Panc1 (cell line): ENCODE results near the gene COG2.

Source experiments
- CTCF ChIP-seq: fragments of 450-650 bp; IDR thresholded peaks from 2 replicates; pipeline ENCODE4 v1.5.1; 2017; ENCODE audit warnings: mild to moderate bottlenecking
- POLR2AphosphoS5 ChIP-seq: IDR thresholded peaks from 2 replicates; pipeline ENCODE4 v1.6.1; 2012; ENCODE audit warnings: mild to moderate bottlenecking, low read depth, low read length, moderate library complexity
- REST ChIP-seq, 2 experiments: IDR thresholded peaks; 2 replicates each; pipeline ENCODE4 v1.6.1; 2011 to 2012; ENCODE audit warnings: low read depth in 2 of 2, control low read depth in 1 of 2, low read length in 1 of 2, mild to moderate bottlenecking in 1 of 2, moderate library complexity in 1 of 2; ENCODE audit not compliant: insufficient read depth in 1 of 2
- SIN3A ChIP-seq: IDR thresholded peaks from 2 replicates; pipeline ENCODE4 v1.6.1; 2012; ENCODE audit warnings: low read depth, mild to moderate bottlenecking, low read length, moderate library complexity, borderline replicate concordance; ENCODE audit not compliant: insufficient read depth

- no peak for TF ChIP-seq CTCF
- TF ChIP-seq SIN3A: no peak
- TF ChIP-seq POLR2AphosphoS5: no peak
- no peak for TF ChIP-seq REST (IDR thresholded peaks at IDR 0.05; ENCODE audit: insufficient read depth in 1 of 2, low read depth in 2 of 2, low read length in 1 of 2)
Observed at GRCh38 chr1:230614121-230614520, 28.2 kb upstream of the COG2 start.
